ENCODE data around the gene DDX24.

- TF ChIP-seq EHMT2 (IDR thresholded peaks at IDR 0.05; ENCODE audit: low read depth) (no peak), CTCF (IDR thresholded peaks at IDR 0.05) (no peak), EP300 (IDR thresholded peaks at IDR 0.05) (no peak), CEBPB (IDR thresholded peaks at IDR 0.05) (no peak), NPAS2 (CRISPR knock-in tag; IDR thresholded peaks at IDR 0.05; ENCODE audit: borderline replicate concordance) (no peak)
Observed at GRCh38 chr14:94059998-94060397, 21.0 kb downstream of the DDX24 start.

All from A549 (cell line).